Neural crest cell (in vitro differentiated cells): ENCODE measurements around the gene ITSN1. TPM values are rescaled to one million over a fixed set of nuclear protein-coding genes. Genes with fewer than 3 reads are reported as not detected.
"Not testable (repeated sequence)": the region's sequence is repeated elsewhere in the genome, so short reads cannot be mapped to it uniquely, and the experiment has no call there.

Experiments used
- DNase-seq: peaks from one replicate; pipeline ENCODE4 v3.0.0; 2021; ENCODE audit warnings: low read depth, mixed read lengths, low spot score
- H3K27ac Mint-ChIP-seq: one replicate; pipeline ENCODE4 v1.8.0; 2021; ENCODE audit warnings: mild to moderate bottlenecking, mixed read lengths; ENCODE audit not compliant: unreplicated experiment
- H3K27me3 Mint-ChIP-seq: 2 replicates; pipeline ENCODE4 v1.8.0; 2021; ENCODE audit warnings: low read depth, mild to moderate bottlenecking, mixed read lengths
- H3K36me3 Mint-ChIP-seq: 2 replicates; pipeline ENCODE4 v1.8.0; 2021; ENCODE audit warnings: low read depth, mild to moderate bottlenecking, mixed read lengths
- H3K4me1 Mint-ChIP-seq: 2 replicates; pipeline ENCODE4 v1.8.0; 2021; ENCODE audit warnings: mixed read lengths
- H3K4me3 Mint-ChIP-seq: one replicate; pipeline ENCODE4 v1.8.0; 2021; ENCODE audit warnings: mild to moderate bottlenecking, mixed read lengths
- H3K9me3 Mint-ChIP-seq: 2 replicates; pipeline ENCODE4 v1.8.0; 2021; ENCODE audit warnings: mixed read lengths
- CTCF ChIP-seq: fragments of 200-600 bp; sonication (generic); conservative IDR thresholded peaks from 2 replicates; pipeline ENCODE4 v1.5.0; 2021; ENCODE audit warnings: antibody characterized with exemption, mild to moderate bottlenecking
- total RNA-seq: library from RNA; stranded (reverse); gene quantifications from 2 replicates; pipeline ENCODE4 v1.2.1, GENCODE V29; 2021

Gene ITSN1
- total RNA-seq, 1 donor from 2014 or later = 62.7 TPM

DNA sequence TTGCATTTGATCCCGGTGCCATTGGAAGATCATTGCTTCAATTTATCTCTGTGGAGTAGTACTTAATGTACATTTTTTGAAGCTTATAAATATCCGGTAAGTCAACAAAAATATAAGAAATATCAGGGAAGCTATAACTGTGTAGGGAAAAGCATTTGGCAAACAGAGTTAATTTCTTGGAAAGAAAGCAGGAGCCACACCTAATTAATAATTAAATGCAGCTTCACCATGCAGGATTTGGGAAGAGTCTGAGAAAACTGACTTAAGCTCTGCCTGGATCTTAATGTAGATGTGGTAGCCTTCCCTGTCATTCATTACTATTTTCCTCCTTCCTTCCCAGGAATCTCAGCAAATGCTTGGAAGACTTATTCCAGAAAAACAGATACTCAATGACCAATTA is 138.8 kb downstream of the ITSN1 start:
- Mint-ChIP-seq H3K4me3 (no peak overlapping the region), H3K36me3 (peaks cover 40% of the 10 kb centered on the region), H3K9me3 (peaks cover 4% of the 10 kb centered on the region), H3K27ac (no peak overlapping the region), H3K27me3 (no peaks in the 10 kb centered on the region), H3K4me1 (no peaks in the 10 kb centered on the region)
- TF ChIP-seq CTCF = no peak
- DNase-seq = no peak

DNA sequence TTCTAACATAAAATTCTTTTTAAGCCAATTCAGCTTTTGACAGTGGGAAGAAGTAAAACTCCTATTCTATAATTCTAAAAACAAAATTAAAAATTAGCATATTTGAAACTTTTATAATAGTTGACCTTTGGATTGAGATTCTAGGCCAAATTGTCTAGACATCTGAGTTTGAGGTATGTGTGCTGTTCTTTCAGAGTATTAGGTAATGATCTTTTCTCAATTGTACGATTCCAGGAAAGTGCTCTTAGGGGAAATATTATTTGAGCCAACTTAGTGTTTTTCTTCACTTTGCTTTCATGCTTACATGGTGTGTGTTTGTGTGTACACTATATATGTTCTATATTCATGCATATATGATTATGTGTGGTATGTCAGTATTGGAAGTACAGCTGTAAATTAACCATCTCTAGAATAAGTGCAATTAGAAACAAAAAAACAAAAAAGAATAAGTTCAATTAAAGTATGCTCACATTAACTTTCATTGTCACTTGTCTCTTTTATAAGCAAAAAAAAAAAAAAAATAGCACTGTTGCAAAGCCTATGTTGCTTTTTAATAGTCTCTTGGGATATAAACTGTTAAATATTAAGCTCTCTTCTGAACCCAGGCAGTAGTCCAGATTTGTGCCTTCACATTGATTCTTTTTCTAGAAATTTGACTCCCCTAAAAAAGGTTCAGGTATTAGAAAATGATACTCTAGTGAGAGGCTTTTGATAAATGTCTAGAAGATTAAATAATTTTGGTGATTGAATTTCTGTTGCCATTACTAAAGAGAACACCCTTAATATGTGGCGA is 141.1 kb downstream of the ITSN1 start:
- TF ChIP-seq CTCF = no peak
- H3K27ac Mint-ChIP-seq = no peak overlapping the region
- H3K27me3 Mint-ChIP-seq = no peaks in the 10 kb centered on the region
- H3K36me3 Mint-ChIP-seq = peaks cover 31% of the 10 kb centered on the region
- peaks cover 4% of the 10 kb centered on the region for H3K9me3 Mint-ChIP-seq
- H3K4me1 Mint-ChIP-seq = peaks cover 13% of the 10 kb centered on the region
- no peak overlapping the region for H3K4me3 Mint-ChIP-seq
- DNase-seq = no peak

DNA sequence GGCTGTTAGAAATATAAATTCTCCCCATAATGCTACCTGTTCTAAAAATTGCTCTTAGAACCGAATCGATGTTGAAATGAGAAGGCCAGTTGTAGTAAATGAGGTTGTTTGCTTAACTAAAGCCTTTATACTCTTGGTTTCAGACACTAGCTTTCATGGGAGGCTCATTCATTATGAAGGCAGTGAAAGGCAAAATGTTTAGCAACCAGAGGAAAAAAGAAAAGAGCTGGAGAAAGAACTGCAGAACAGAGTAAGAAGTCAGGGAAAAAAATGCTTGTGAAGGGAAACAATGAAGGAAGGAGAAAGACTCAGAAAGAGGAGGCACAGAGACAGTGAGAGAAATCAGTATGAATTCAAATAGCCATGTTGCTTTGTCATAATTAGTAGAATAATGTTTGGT is 145.1 kb downstream of the ITSN1 start:
- H3K27me3 Mint-ChIP-seq = no peaks in the 10 kb centered on the region
- no peak for TF ChIP-seq CTCF
- H3K9me3 Mint-ChIP-seq = no peaks in the 10 kb centered on the region
- H3K36me3 Mint-ChIP-seq = peaks cover 8% of the 10 kb centered on the region
- no peak for DNase-seq
- H3K4me1 Mint-ChIP-seq = peaks cover 13% of the 10 kb centered on the region
- H3K27ac Mint-ChIP-seq = peak overlapping the region; percentile 69
- no peak overlapping the region for H3K4me3 Mint-ChIP-seq

- H3K4me1 Mint-ChIP-seq = peaks cover 13% of the 10 kb centered on the region
- H3K27ac Mint-ChIP-seq, DNase-seq, H3K4me3 Mint-ChIP-seq, H3K9me3 Mint-ChIP-seq, H3K27me3 Mint-ChIP-seq: not testable (repeated sequence)
- peaks cover 12% of the 10 kb centered on the region for H3K36me3 Mint-ChIP-seq
Measured at GRCh38 chr21:33788438-33788837, 146.1 kb downstream of the ITSN1 start.

- Mint-ChIP-seq H3K36me3 (peaks cover 24% of the 10 kb centered on the region), H3K4me3 (no peak overlapping the region), H3K9me3 (no peaks in the 10 kb centered on the region), H3K27me3 (no peaks in the 10 kb centered on the region), H3K4me1 (peaks cover 20% of the 10 kb centered on the region), H3K27ac (no peak overlapping the region)
- TF ChIP-seq CTCF = no peak
- DNase-seq = no peak
Measured at GRCh38 chr21:33789697-33790096, 147.4 kb downstream of the ITSN1 start.

DNA sequence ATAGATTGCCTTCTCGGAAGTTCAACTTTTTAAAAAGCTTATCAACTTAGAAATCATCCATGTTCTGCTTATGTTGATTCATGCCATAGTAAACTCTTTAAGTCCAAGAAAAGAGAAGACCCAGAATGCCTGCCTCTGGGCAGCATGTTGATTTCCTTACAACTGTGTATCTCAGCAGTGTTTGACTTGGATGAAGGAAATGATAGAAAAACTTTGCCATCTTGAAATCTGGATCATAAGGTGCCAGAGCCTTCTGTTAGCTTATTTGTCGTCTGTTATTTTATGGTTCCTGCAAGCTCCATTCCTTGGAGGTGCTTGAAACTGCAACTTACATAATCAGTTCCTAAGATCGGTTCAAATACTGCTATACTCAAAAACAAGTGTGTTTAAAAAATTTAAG is 148.8 kb downstream of the ITSN1 start:
- peaks cover 24% of the 10 kb centered on the region for H3K36me3 Mint-ChIP-seq
- no peaks in the 10 kb centered on the region for H3K9me3 Mint-ChIP-seq
- no peak overlapping the region for H3K4me3 Mint-ChIP-seq
- DNase-seq = no peak
- H3K4me1 Mint-ChIP-seq = peaks cover 20% of the 10 kb centered on the region
- H3K27me3 Mint-ChIP-seq = no peaks in the 10 kb centered on the region
- H3K27ac Mint-ChIP-seq = no peak overlapping the region
- no peak for TF ChIP-seq CTCF
